Middle frontal gyrus (tissue), 1 donor: ENCODE results near the gene SMIM10L2A.
A peak's percentile ranks its signal among the peaks of the same experiment; 100 is the strongest.
"Not testable (repeated sequence)": the region's sequence is repeated elsewhere in the genome, so short reads cannot be mapped to it uniquely, and the experiment has no call there.

ENCODE experiments used
- DNase-seq: peaks from one replicate; pipeline ENCODE4 v3.0.0-alpha.2; 2015; ENCODE audit warnings: low spot score; ENCODE audit errors: extremely low spot score

SMIM10L2A gene

GRCh38 chrX:135453381-135453780, 31.6 kb downstream of the SMIM10L2A start:
- no peak for DNase-seq

GRCh38 chrX:135454816-135455215, 33.1 kb downstream of the SMIM10L2A start:
- no peak for DNase-seq

- not testable (repeated sequence) for DNase-seq
These were observed 40.0 kb downstream of the SMIM10L2A start for GRCh38 chrX:135461756-135462155.

- no peak for DNase-seq
These were observed 42.2 kb downstream of the SMIM10L2A start for GRCh38 chrX:135463937-135464336.

- no peak for DNase-seq
These were observed 54.6 kb downstream of the SMIM10L2A start for GRCh38 chrX:135476378-135476777.

GRCh38 chrX:135477576-135477975, 55.8 kb downstream of the SMIM10L2A start:
- peak; percentile 4 for DNase-seq
